Measurements from ENCODE around the gene DNAH2. TPM values are rescaled to one million over a fixed set of nuclear protein-coding genes. Genes with fewer than 3 reads are reported as not detected.

DNAH2 gene
- total RNA-seq, 1 experiment from 2014 or later = 0.15 TPM

GRCh38 chr17:7767405-7768021 lies 50.0 kb downstream of the DNAH2 start:
- no peak overlapping the region for H3K18ac ChIP-seq (ENCODE audit: insufficient read length, low read depth, low read length)
- no peaks in the 10 kb centered on the region for H3K79me2 ChIP-seq (ENCODE audit: insufficient read depth, low read length)
- no peak overlapping the region for H2BK20ac ChIP-seq (ENCODE audit: low read depth, low read length, poor library complexity, severe bottlenecking)
- H2BK120ac ChIP-seq (ENCODE audit: low read depth, low read length, poor library complexity, severe bottlenecking) = no peak overlapping the region
- H2BK5ac ChIP-seq (ENCODE audit: insufficient read length, low read length) = no peak overlapping the region
- WGBS (ENCODE audit: extremely low coverage, insufficient read length, low lambda C conversion rate) = no CpG with 5 or more reads among the region's 17 CpGs
- H3K4me3 Mint-ChIP-seq = no peak overlapping the region
- no peaks in the 10 kb centered on the region for H3K27me3 ChIP-seq (ENCODE audit: insufficient read depth, low read length)
- no peak overlapping the region for H3T11ph ChIP-seq (ENCODE audit: low read length)
- no peak overlapping the region for H2AK5ac ChIP-seq (ENCODE audit: insufficient read length, low read length)
- no peak overlapping the region for H3K23ac ChIP-seq (ENCODE audit: insufficient read length, low read depth, low read length)
- H4K5ac ChIP-seq (ENCODE audit: insufficient read length, low read depth, low read length) = no peak overlapping the region
- no peak overlapping the region for H3K4ac ChIP-seq (ENCODE audit: low read depth, low read length)
- H3K9me3 ChIP-seq (ENCODE audit: control insufficient read depth, low read depth, low read length) = no peaks in the 10 kb centered on the region
- H4K20me1 ChIP-seq (ENCODE audit: control insufficient read depth, insufficient read depth, insufficient read length) = no peaks in the 10 kb centered on the region
- H3K36me3 Mint-ChIP-seq (ENCODE audit: insufficient read depth in 1 of 3, low read depth in 3 of 3) = no peaks in the 10 kb centered on the region
- TF ChIP-seq CTCF (conservative IDR thresholded peaks at IDR 0.05) = no peak
- H3K27me3 Mint-ChIP-seq (ENCODE audit: low read depth) = peaks cover 22% of the 10 kb centered on the region
- H3K9ac ChIP-seq (ENCODE audit: extremely low read depth, insufficient read length, low read length) = no peak overlapping the region
- no peak for DNase-seq
- H3K79me1 ChIP-seq (ENCODE audit: insufficient read depth, low read depth, low read length, poor library complexity, severe bottlenecking) = no peaks in the 10 kb centered on the region
- H4K91ac ChIP-seq (ENCODE audit: insufficient read length, low read depth, low read length) = no peak overlapping the region
- H3K27ac Mint-ChIP-seq = no peak overlapping the region; a peak in 1 of 7 replicates
- no peak overlapping the region for H2BK12ac ChIP-seq (ENCODE audit: insufficient read length, low read depth, low read length)
- no peak overlapping the region for H3K4me2 ChIP-seq (ENCODE audit: insufficient read depth, insufficient read length, low read length)
- no peaks in the 10 kb centered on the region for H3K23me2 ChIP-seq (ENCODE audit: insufficient read length, low read depth, low read length, poor library complexity, severe bottlenecking)
- no peak overlapping the region for H4K8ac ChIP-seq (replicated peaks; ENCODE audit: insufficient read length, low read depth, low read length)
- no peak overlapping the region for H2AFZ ChIP-seq (ENCODE audit: low read length)
- no peak overlapping the region for H3K56ac ChIP-seq (ENCODE audit: insufficient read length, low read depth, low read length)
- H3K14ac ChIP-seq (ENCODE audit: insufficient read depth, low read length) = no peak overlapping the region
- peaks cover 0 to 1% of the 10 kb centered on the region in 2 experiments; a peak in 3 of 5 replicates for H3K9me3 Mint-ChIP-seq
- no peak overlapping the region for H2BK15ac ChIP-seq (ENCODE audit: low read depth, low read length)
- no peak overlapping the region for H3K27ac ChIP-seq (ENCODE audit: insufficient read length, low read depth, low read length)
- H3K4me1 ChIP-seq (ENCODE audit: insufficient read depth, low read length) = no peaks in the 10 kb centered on the region
- H3K4me1 Mint-ChIP-seq = peaks cover 5 to 6% of the 10 kb centered on the region in 2 experiments; a peak in 2 of 4 replicates
